ENCODE results near the gene ITGA11. TPM values are rescaled to one million over a fixed set of nuclear protein-coding genes. Genes with fewer than 3 reads are reported as not detected.

The ITGA11 gene
- total and polyA plus RNA-seq, 2 of the 13 experiments (the other 11 are each of a cell fraction or from before 2014, with no cell fraction given) = not detected

DNA sequence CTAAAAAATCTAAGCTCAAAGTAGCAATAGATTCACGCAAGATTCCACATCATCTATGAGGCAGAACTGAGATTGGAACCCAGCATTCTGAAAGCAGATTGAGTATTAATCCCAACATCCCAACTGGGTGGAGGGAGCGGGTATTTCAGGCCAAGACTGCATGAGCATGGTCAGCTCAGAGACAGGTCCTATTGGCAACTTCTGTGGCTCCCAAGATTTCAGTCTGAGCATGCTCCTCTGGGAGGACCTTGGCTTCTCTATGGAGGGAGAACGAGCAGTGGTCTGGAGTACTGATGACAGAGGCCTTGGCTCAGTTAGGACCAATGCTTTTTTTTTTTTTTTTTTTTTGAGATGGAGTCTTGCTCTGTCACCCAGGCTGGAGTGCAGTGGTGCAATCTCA lies 4.0 kb upstream of the ITGA11 start (continued):
- TF ChIP-seq, protein P1, sequence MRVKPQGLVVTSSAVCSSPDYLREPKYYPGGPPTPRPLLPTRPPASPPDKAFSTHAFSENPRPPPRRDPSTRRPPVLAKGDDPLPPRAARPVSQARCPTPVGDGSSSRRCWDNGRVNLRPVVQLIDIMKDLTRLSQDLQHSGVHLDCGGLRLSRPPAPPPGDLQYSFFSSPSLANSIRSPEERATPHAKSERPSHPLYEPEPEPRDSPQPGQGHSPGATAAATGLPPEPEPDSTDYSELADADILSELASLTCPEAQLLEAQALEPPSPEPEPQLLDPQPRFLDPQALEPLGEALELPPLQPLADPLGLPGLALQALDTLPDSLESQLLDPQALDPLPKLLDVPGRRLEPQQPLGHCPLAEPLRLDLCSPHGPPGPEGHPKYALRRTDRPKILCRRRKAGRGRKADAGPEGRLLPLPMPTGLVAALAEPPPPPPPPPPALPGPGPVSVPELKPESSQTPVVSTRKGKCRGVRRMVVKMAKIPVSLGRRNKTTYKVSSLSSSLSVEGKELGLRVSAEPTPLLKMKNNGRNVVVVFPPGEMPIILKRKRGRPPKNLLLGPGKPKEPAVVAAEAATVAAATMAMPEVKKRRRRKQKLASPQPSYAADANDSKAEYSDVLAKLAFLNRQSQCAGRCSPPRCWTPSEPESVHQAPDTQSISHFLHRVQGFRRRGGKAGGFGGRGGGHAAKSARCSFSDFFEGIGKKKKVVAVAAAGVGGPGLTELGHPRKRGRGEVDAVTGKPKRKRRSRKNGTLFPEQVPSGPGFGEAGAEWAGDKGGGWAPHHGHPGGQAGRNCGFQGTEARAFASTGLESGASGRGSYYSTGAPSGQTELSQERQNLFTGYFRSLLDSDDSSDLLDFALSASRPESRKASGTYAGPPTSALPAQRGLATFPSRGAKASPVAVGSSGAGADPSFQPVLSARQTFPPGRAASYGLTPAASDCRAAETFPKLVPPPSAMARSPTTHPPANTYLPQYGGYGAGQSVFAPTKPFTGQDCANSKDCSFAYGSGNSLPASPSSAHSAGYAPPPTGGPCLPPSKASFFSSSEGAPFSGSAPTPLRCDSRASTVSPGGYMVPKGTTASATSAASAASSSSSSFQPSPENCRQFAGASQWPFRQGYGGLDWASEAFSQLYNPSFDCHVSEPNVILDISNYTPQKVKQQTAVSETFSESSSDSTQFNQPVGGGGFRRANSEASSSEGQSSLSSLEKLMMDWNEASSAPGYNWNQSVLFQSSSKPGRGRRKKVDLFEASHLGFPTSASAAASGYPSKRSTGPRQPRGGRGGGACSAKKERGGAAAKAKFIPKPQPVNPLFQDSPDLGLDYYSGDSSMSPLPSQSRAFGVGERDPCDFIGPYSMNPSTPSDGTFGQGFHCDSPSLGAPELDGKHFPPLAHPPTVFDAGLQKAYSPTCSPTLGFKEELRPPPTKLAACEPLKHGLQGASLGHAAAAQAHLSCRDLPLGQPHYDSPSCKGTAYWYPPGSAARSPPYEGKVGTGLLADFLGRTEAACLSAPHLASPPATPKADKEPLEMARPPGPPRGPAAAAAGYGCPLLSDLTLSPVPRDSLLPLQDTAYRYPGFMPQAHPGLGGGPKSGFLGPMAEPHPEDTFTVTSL (CRISPR knock-in tag; IDR thresholded peaks at IDR 0.05; ENCODE audit: borderline replicate concordance) = no peak
- no peak for TF ChIP-seq ZNF260 (CRISPR knock-in tag; IDR thresholded peaks at IDR 0.05; ENCODE audit: borderline replicate concordance, low read depth)
- no peak for TF ChIP-seq ZNF577 (CRISPR knock-in tag; IDR thresholded peaks at IDR 0.05; ENCODE audit: borderline replicate concordance, low read depth)
- TF ChIP-seq, protein P2, sequence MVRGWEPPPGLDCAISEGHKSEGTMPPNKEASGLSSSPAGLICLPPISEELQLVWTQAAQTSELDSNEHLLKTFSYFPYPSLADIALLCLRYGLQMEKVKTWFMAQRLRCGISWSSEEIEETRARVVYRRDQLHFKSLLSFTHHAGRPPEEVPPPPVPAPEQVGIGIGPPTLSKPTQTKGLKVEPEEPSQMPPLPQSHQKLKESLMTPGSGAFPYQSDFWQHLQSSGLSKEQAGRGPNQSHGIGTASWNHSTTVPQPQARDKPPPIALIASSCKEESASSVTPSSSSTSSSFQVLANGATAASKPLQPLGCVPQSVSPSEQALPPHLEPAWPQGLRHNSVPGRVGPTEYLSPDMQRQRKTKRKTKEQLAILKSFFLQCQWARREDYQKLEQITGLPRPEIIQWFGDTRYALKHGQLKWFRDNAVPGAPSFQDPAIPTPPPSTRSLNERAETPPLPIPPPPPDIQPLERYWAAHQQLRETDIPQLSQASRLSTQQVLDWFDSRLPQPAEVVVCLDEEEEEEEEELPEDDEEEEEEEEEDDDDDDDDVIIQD (CRISPR knock-in tag; IDR thresholded peaks at IDR 0.05; ENCODE audit: low read depth) = no peak
- TF ChIP-seq ZNF225 (CRISPR knock-in tag; IDR thresholded peaks at IDR 0.05) = no peak
- TF ChIP-seq ZNF224 (CRISPR knock-in tag; IDR thresholded peaks at IDR 0.05) = no peak
- no peak for TF ChIP-seq KLF15 (CRISPR knock-in tag; IDR thresholded peaks at IDR 0.05; ENCODE audit: borderline replicate concordance)
- TF ChIP-seq, protein P3, sequence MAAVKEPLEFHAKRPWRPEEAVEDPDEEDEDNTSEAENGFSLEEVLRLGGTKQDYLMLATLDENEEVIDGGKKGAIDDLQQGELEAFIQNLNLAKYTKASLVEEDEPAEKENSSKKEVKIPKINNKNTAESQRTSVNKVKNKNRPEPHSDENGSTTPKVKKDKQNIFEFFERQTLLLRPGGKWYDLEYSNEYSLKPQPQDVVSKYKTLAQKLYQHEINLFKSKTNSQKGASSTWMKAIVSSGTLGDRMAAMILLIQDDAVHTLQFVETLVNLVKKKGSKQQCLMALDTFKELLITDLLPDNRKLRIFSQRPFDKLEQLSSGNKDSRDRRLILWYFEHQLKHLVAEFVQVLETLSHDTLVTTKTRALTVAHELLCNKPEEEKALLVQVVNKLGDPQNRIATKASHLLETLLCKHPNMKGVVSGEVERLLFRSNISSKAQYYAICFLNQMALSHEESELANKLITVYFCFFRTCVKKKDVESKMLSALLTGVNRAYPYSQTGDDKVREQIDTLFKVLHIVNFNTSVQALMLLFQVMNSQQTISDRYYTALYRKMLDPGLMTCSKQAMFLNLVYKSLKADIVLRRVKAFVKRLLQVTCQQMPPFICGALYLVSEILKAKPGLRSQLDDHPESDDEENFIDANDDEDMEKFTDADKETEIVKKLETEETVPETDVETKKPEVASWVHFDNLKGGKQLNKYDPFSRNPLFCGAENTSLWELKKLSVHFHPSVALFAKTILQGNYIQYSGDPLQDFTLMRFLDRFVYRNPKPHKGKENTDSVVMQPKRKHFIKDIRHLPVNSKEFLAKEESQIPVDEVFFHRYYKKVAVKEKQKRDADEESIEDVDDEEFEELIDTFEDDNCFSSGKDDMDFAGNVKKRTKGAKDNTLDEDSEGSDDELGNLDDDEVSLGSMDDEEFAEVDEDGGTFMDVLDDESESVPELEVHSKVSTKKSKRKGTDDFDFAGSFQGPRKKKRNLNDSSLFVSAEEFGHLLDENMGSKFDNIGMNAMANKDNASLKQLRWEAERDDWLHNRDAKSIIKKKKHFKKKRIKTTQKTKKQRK (IDR thresholded peaks at IDR 0.05; ENCODE audit: low read length) = no peak
- no peak for TF ChIP-seq ZNF326 (CRISPR knock-in tag; IDR thresholded peaks at IDR 0.05; ENCODE audit: borderline replicate concordance)
- no peak for TF ChIP-seq KLF6 (CRISPR knock-in tag; IDR thresholded peaks at IDR 0.05)
- no peak for TF ChIP-seq NONO (IDR thresholded peaks at IDR 0.05)
- no peak for TF ChIP-seq NONO (CRISPR knock-in tag; conservative IDR thresholded peaks at IDR 0.05)
- no peak for TF ChIP-seq TBP (CRISPR knock-in tag; IDR thresholded peaks at IDR 0.05)
- TF ChIP-seq, protein P4, sequence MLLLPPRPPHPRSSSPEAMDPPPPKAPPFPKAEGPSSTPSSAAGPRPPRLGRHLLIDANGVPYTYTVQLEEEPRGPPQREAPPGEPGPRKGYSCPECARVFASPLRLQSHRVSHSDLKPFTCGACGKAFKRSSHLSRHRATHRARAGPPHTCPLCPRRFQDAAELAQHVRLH (CRISPR knock-in tag; IDR thresholded peaks at IDR 0.05; ENCODE audit: borderline replicate concordance, low read depth) = no peak
- no peak for TF ChIP-seq TP53 (CRISPR knock-in tag; conservative IDR thresholded peaks at IDR 0.05)
